Fibroblast of villous mesenchyme (primary cell): ENCODE results near the gene SSBP3. TPM values are rescaled to one million over a fixed set of nuclear protein-coding genes. Genes with fewer than 3 reads are reported as not detected.
A peak's percentile ranks its signal among the peaks of the same experiment; 100 is the strongest.

Source experiments
- DNase-seq: peaks from one replicate; pipeline ENCODE4 v3.0.0-alpha.2; 2010; ENCODE audit warnings: low read depth
- H3K4me3 ChIP-seq: 2 replicates; pipeline ENCODE4 v1.5.1; 2011; ENCODE audit warnings: low read depth, mild to moderate bottlenecking, low read length
- total RNA-seq: library from RNA; depleted of rRNA; stranded (reverse); fragments of >200 nt; gene quantifications from 2 replicates; pipeline ENCODE4 v1.2.3, GENCODE V29; 2012
- TF ChIP-seq, protein P1 (sequence below): IDR thresholded peaks from 2 replicates; pipeline ENCODE4 v1.5.1; 2012; ENCODE audit warnings: low read depth, mild to moderate bottlenecking, low read length; ENCODE audit not compliant: insufficient read depth

SSBP3 gene
- total RNA-seq, 1 donor: 15.1 TPM

DNA sequence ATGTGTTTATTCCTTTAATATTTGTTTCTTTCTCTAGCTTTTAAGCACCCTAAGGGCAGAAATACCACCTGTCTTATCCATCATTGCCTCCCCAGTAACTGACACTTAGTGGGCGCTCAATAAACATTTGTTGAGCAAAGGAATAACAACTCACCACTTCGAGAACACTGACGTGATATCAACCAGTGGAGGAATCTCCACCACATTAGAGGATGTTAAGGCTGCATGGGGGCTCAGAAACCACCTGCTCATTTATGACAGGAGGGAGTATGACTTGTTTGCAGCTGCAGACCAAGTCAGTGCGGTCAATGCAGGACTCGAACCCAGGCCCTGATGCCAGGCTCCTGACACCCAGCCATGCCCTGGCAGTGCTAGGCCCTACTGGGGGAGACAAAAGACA lies 103.6 kb downstream of the SSBP3 start:
- no peak overlapping the region for H3K4me3 ChIP-seq
- TF ChIP-seq, protein P1, sequence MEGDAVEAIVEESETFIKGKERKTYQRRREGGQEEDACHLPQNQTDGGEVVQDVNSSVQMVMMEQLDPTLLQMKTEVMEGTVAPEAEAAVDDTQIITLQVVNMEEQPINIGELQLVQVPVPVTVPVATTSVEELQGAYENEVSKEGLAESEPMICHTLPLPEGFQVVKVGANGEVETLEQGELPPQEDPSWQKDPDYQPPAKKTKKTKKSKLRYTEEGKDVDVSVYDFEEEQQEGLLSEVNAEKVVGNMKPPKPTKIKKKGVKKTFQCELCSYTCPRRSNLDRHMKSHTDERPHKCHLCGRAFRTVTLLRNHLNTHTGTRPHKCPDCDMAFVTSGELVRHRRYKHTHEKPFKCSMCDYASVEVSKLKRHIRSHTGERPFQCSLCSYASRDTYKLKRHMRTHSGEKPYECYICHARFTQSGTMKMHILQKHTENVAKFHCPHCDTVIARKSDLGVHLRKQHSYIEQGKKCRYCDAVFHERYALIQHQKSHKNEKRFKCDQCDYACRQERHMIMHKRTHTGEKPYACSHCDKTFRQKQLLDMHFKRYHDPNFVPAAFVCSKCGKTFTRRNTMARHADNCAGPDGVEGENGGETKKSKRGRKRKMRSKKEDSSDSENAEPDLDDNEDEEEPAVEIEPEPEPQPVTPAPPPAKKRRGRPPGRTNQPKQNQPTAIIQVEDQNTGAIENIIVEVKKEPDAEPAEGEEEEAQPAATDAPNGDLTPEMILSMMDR: no peak
- no peak for DNase-seq

DNA sequence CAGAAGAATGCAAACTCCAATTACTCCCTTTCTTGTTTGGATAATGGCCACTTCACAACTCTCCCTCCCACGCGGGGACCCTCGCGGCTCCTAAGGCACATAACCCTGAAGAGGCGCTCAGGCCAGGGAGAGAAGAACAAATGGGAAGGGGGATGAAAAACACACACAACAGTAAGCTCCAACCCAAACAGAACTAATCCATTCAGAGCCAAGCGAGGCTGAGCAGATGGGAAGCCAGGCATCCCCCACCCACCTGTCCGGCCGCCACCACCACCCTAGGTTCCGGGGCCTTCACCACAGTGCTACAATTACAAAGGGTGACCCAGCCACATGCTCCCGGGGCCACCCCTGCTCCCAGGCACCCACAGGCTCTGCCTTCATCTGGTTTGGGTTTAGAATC lies 104.7 kb downstream of the SSBP3 start:
- no peak overlapping the region for H3K4me3 ChIP-seq
- TF ChIP-seq, protein P1: no peak
- DNase-seq: no peak

DNA sequence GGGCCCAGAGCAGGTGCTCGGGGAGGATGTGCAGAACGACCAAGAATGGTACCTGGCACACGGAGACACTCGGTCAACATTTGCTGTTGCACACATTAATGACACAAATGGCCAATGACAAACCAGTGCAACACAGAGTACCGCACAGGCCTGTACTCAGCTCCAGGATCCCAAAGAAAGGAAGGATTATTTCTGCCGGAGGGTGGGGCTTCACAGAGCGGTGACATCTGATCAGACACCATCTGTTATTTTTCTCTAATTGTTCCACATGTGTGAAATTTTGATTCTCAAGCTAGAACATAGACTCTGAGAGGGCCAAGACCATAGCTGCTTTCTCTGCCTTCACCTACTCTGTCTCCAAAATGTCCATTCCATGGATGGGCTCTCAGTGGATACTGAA lies 105.8 kb downstream of the SSBP3 start:
- TF ChIP-seq, protein P1: no peak
- no peak for DNase-seq
- no peak overlapping the region for H3K4me3 ChIP-seq

DNA sequence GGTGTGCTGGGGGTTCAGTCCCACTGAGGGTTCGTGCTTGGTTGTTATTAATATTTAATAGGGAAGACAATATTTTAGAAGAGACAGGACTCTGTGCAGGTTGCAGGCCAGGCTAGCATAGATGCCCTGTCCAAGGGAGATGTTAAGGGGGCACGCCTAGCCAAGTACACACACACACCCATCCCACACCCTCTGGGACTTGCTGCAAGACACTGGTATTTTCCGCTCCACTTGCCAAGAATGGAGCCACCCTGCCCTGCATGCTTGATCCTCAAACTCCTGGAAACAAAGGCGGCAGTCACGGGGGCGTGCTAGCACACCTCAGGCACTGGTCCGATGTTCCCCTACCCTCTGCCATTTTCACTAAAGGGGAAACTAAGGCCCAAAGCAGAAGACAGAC lies 107.2 kb downstream of the SSBP3 start:
- TF ChIP-seq, protein P1: no peak
- H3K4me3 ChIP-seq: no peak overlapping the region
- DNase-seq: no peak

DNA sequence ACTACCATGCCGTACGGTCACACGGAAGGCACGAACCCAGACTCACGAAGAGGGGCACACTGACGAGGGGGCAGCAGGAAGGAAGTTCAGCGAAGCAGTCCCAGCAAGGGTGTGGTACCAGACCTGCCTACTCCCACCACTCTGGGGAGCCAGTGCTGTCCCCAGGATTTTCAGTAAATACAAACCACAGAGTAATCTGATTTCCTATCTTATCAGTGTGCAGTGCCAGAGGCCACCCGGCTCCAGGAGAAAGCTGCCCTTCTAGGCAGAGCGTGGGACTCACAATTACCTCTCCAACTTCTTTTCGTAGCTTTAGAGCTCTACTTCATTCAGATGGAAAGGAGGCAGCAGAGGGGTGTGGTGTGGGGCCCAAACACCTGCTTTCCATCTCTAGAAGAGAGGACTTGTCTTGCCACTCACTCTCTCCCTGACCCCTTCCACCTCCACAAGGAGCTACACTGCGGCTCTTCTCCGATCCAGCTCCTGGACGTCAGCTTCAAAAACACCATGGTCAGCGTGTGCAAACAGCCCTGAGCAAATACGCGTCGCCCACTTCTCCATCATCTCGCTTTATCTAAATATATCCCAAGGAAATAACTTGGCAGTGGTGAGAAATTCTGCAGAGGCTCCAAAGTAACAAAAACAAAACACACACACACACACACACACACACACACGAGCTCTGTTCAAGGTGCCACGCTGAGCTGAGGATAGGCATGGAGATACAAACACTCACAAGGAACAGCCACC lies 107.7 kb downstream of the SSBP3 start:
- TF ChIP-seq, protein P1: no peak
- no peak for DNase-seq
- no peak overlapping the region for H3K4me3 ChIP-seq

DNA sequence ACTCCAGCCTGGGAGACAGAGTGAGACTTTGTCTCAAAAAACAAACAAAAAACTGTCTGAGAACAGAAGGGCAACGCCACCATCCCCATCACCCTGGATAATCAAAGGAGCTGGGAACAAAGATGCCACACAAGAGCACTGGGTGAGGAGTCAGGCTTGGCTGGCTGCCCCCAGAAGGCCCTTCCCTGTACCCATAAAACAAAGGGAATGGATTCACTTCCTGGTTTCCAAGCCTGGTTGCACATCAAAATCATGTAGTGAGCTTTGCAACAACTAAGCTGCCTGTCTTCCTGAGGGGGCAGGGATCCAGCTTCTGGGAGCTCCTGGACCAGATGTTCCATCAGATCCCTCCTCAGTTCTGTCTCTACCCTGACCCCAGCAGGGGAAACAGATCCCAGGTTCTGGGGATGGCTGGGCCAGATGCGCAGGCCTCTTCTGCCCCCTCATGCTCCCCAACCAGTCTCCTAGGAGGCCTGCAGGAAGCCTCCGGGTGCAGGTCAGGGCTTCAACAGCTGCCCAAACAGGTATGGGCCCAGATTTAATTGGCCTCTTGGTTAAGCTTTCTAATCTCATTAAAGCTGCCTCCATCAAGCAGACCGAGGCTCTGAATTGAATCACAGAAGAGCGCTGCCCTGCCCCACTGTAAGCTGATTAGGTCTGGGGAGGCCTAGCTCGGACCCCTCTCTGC lies 108.5 kb downstream of the SSBP3 start:
- no peak overlapping the region for H3K4me3 ChIP-seq
- TF ChIP-seq, protein P1: no peak
- DNase-seq: peak; percentile 33
